ENCODE measurements around the gene ARPP19.

DNA sequence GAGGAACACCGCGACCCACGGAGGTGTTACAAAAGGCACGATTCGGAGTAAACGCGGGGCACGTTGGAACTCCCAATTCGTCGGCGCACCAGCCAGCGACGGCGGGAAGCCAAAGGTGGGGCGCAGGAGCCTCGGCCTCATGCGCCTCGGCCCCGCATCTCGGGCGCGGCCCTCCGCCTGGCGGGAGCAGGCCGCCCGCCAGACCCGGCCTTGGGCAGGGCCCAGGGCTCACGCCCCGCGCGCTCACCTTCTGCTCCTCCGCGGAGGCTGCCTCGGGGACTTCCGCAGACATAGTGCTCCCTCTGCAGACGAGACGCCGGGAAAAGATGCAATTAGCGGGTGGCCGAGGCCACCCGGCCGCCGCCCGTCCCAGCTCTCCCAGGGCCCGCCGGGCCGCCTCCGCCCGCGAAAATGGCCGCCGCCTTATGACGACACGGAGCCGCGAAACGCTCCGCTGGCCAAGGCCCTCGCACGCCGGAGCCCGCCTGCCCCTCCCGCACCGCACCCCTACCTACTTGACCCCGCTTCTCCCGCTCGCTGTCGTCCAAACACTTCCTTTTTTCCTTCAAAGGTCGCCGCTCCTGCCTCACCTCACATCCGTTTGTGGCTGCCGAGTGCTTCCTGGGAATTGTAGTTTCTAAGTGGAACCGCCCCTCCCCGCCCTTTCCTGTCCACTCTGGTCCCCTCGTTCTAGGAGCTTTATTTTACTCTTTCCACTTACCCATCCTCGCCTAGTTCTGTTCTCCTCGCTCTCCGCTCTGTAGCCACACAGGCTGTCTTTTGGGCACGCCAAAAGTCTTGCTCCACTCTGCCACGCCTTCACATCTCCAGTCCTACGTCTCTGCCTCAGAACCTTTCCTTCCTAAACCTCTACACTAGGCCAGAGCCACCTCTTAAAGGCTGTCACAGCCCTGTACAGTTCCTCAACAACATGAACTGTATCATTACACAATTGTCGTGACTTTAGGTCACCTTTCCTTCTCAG lies at the start of gene ARPP19:
- peak; percentile 99 for TF ChIP-seq ZFX (IDR thresholded peaks at IDR 0.05)
- TF ChIP-seq, protein P1, sequence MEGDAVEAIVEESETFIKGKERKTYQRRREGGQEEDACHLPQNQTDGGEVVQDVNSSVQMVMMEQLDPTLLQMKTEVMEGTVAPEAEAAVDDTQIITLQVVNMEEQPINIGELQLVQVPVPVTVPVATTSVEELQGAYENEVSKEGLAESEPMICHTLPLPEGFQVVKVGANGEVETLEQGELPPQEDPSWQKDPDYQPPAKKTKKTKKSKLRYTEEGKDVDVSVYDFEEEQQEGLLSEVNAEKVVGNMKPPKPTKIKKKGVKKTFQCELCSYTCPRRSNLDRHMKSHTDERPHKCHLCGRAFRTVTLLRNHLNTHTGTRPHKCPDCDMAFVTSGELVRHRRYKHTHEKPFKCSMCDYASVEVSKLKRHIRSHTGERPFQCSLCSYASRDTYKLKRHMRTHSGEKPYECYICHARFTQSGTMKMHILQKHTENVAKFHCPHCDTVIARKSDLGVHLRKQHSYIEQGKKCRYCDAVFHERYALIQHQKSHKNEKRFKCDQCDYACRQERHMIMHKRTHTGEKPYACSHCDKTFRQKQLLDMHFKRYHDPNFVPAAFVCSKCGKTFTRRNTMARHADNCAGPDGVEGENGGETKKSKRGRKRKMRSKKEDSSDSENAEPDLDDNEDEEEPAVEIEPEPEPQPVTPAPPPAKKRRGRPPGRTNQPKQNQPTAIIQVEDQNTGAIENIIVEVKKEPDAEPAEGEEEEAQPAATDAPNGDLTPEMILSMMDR (conservative IDR thresholded peaks at IDR 0.05): peak; percentile 37

Data from C4-2B (cell line).